Stimulated activated CD8-positive, alpha-beta memory T cell treated with anti-CD3 and anti-CD28 coated beads, Interleukin-12 subunit alpha, Interleukin-12 subunit beta, amount 100 ng/mL, for 4 hours (primary cell): ENCODE data around the gene XYLT1.

ENCODE experiments used
- DNase-seq: peaks from one replicate; pipeline ENCODE4 v3.0.0-alpha.2; 2020; ENCODE audit warnings: low read depth

The XYLT1 gene

GRCh38 chr16:17374668-17375255, 96.0 kb downstream of the XYLT1 start:
- DNase-seq: no peak

GRCh38 chr16:17373533-17373932, 97.2 kb downstream of the XYLT1 start:
- DNase-seq: no peak

GRCh38 chr16:17372386-17372785, 98.4 kb downstream of the XYLT1 start:
- no peak for DNase-seq

DNA sequence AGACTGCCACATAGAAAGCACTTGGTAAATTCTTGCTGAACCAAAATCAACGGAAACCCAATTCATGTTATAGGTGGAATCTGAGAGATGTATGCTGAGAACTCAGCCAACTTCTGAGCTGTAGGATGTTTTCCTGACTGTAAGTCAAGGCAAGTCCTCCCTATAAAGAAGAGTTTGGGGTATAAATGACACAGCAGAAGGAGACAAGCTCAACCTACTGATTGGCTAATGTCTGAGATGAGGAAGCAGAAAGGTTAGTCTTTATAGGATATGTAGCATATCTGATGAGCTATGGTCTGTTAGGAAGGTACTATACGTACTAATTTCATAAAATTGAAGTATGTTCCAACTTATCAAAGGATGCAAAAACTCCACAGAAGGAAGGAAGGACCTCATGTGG, 99.5 kb downstream of the XYLT1 start:
- no peak for DNase-seq

GRCh38 chr16:17370731-17371285, 100.0 kb downstream of the XYLT1 start:
- DNase-seq: no peak

DNA sequence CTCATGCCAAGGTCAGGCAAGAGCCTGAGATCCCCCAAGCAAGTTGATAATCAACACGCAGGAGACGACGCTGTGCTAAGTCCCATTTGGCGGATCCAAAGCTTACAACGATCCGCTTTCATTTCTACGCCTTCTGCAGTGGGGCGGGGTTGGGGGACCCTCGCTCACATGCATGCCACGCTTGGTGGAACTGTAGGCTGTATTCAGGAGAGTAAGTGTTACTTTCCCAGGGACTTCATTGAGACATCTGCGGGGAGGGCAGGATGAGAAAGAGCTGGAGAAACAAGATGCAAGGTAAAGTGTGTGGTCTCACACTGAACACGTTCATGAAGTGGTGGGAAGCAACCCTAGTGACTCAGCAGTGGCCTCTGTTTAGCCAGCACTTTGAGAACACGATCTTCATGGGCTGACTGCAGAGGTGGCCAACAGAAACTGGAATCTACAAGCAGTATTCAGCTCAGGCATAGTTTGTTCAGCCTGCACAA, 100.5 kb downstream of the XYLT1 start:
- no peak for DNase-seq

DNA sequence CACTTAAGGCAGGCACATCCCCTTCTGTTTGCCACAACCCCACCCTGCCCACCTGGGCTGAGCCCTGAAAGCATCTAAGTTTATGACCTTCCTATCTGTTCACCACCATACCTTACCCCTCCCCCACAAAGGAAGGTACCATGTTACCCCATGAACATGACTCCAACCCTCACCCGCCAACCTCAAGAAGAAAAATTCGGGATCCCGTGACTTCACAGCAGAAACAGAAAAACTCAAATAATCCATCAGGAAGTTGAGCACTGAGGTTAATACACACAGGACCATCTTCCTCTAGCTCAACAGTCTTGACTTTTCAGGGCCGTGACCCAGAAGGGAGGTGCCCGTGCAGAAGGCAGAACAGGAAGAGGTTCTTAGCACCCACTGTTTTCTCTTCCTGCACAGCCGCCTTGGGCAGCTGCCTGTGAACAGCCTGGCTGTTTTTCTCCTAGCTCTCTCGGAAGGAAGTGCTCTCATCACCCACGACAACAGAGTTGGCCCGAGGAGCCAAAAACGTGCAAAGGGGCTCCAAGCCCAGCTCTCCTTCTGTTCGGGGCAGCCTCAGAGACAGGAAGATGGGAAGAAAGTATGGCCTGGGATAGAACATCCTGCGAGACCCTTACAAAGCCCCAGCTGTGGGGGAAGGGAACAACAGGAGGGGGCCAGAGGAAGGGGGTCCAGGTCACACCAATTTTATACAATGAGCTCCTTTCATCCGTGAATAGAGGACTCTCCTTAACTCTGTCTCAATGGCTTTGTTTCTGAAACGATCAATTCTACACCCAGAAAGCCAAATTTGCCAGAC, 101.1 kb downstream of the XYLT1 start:
- DNase-seq: peak; percentile 52

- no peak for DNase-seq
These were observed 101.8 kb downstream of the XYLT1 start for GRCh38 chr16:17368951-17369350.

DNA sequence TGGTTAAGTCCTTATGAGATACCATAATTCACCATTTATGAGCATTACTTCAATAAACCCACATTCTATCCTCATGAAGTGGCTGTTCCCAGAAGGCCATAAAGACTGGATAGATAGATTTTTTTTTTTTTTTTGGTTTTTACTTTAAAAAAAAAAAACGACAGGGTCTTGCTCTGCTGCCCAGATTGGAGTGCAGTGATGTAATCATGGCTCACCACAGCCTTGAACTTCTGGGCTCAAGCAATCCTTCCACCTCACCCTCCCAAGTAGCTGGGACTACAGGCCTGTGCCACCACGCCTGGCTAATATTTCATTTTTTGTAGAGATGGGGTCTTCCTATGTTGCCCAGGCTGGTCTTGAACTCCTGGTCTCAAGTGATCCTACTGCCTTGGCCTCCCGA, 102.3 kb downstream of the XYLT1 start:
- no peak for DNase-seq

GRCh38 chr16:17367923-17368322, 102.8 kb downstream of the XYLT1 start:
- no peak for DNase-seq

GRCh38 chr16:17367036-17367435, 103.7 kb downstream of the XYLT1 start:
- DNase-seq: no peak

DNA sequence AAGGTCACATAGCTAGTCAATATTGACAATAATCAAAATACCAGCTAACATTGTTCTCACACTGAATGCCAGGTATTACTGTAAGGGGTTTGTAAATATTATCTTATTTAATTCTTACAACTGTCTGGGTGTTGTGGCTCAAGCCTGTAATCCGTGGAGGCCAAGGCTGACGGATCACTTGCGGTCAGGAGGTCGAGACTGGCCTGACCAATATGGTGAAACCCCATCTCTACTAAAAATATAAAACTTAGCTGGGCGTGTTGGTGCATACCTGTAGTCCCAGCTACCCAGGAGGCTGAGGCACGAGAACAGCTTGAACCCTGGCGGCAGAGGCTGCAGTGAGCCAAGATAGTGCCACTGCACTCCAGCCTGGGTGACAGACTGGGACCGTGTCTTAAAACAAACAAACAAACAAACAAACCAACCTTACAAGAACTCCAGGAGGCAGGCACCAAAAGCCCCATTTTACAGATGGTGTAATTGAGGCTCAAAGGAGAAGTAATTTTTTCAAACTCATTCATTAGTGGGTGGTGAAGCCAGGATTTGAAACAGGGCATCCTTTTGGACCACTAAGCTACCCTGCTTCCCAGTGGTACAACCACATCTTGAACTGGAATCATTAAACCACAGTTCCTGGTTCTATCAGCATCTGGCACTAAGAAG, 104.3 kb downstream of the XYLT1 start:
- DNase-seq: no peak

- DNase-seq: no peak
These were observed 105.0 kb downstream of the XYLT1 start for GRCh38 chr16:17365591-17366298.

GRCh38 chr16:17365211-17365541, 105.6 kb downstream of the XYLT1 start:
- no peak for DNase-seq

DNA sequence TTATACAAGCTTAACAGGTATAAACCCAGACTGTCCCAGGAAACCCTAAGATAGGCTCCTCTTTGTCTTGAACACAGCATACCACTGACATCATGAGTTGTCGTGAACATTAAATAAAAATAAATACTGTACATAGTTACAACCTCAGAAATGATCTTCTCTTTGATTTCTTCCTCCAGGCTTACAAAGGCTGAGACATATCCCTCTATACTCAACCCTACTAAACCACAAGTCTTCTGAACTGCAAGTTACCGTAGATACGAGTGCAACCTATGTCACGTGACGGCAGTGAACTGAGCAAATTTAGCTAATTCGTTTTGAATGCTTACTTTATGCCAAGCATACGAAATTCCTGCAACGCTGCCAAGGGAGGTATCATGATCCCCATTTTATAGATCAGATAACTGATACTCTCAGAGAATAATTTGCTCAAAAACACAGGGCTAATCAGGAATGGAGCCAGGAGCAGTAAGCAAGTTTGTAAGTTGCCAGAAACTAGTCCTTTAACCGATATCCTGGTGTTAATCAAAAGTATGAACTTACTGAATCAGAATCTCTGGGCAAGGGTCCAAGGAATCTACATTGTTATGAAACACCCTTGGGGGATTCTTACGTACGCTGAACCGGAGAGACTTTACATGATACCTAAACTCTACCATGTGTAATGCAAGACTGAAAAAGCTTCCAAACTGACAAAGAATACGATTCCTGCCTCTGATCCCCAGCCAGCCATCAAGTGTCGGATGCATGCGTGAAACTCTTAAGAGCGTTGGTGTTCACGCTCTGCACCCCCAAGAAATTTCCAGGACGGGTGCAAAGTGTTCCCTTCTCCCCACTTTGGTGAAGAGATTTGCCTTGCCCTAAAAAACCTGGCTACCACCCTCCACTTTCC, 106.2 kb downstream of the XYLT1 start:
- DNase-seq: no peak

- DNase-seq: no peak
These were observed 107.8 kb downstream of the XYLT1 start for GRCh38 chr16:17362946-17363345.

DNA sequence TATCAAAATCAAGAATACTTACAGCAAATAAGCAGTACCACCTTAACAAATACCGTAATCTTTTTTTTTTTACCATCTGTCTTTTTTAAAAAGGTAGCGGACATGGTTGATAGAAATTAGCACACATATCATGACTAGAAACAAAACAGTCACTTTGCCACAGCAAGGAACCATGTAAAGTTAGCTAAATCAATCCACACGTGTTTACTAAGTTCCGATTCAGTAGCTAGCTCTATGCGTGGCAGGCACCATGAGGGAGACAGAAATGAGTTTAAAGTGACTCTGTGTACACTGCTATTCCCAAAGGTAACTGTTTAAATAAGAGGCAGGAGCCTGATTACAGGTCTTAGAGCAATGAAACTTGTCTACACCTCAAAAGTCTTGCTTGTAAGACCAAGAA, 108.6 kb downstream of the XYLT1 start:
- no peak for DNase-seq

GRCh38 chr16:17360693-17361122, 110.1 kb downstream of the XYLT1 start:
- no peak for DNase-seq

GRCh38 chr16:17359788-17360390, 110.9 kb downstream of the XYLT1 start:
- no peak for DNase-seq

- no peak for DNase-seq
These were observed 111.9 kb downstream of the XYLT1 start for GRCh38 chr16:17358846-17359245.

- no peak for DNase-seq
These were observed 112.4 kb downstream of the XYLT1 start for GRCh38 chr16:17358355-17358754.
